DOHH2 (cell line): ENCODE data around the gene F2RL3.

Experiments used
- H3F3A ChIP-seq: fragments of 200-600 bp; sonication (generic), shearing (Covaris generic); 2 replicates; pipeline ENCODE4 v1.6.0; 2016; ENCODE audit warnings: antibody characterized with exemption, mild to moderate bottlenecking; ENCODE audit not compliant: control insufficient read depth, insufficient read depth
- H3K27ac ChIP-seq: fragments of 200-600 bp; sonication (generic); 2 replicates; pipeline ENCODE4 v1.5.1; 2014; ENCODE audit warnings: low read depth, mild to moderate bottlenecking, low read length, moderate library complexity
- H3K27me3 ChIP-seq: fragments of 200-600 bp; sonication (generic); 2 replicates; pipeline ENCODE4 v1.6.1; 2014; ENCODE audit warnings: mild to moderate bottlenecking, low read length, mixed read lengths; ENCODE audit not compliant: control insufficient read depth
- H3K36me3 ChIP-seq: fragments of 200-600 bp; sonication (generic); 2 replicates; pipeline ENCODE4 v1.6.1; 2014; ENCODE audit warnings: mild to moderate bottlenecking, low read length, moderate library complexity, mixed read lengths; ENCODE audit not compliant: control insufficient read depth
- H3K4me1 ChIP-seq: fragments of 200-600 bp; sonication (generic); 2 replicates; pipeline ENCODE4 v1.6.1; 2014; ENCODE audit warnings: mild to moderate bottlenecking, low read length, mixed read lengths; ENCODE audit not compliant: control insufficient read depth
- H3K4me2 ChIP-seq: fragments of 200-600 bp; sonication (generic); 2 replicates; pipeline ENCODE4 v1.6.0; 2014; ENCODE audit warnings: mild to moderate bottlenecking, low read length, moderate library complexity
- H3K4me3 ChIP-seq: fragments of 200-600 bp; sonication (generic); 2 replicates; pipeline ENCODE4 v1.5.1; 2014; ENCODE audit warnings: mild to moderate bottlenecking, low read length, mixed read lengths
- H3K79me2 ChIP-seq: fragments of 200-600 bp; sonication (generic); 2 replicates; pipeline ENCODE4 v1.6.1; 2014; ENCODE audit warnings: mild to moderate bottlenecking, low read length, mixed read lengths; ENCODE audit not compliant: control insufficient read depth
- H3K9me2 ChIP-seq: fragments of 200-600 bp; sonication (generic); replicated peaks from 2 replicates; pipeline ENCODE4 v1.6.1; 2014; ENCODE audit warnings: mild to moderate bottlenecking, low read length, mixed read lengths; ENCODE audit not compliant: control insufficient read depth
- H3K9me3 ChIP-seq: fragments of 200-600 bp; sonication (generic); 2 replicates; pipeline ENCODE4 v1.6.1; 2014; ENCODE audit warnings: antibody characterized with exemption, low read length, mixed read lengths; ENCODE audit not compliant: control insufficient read depth, insufficient read depth
- H4K20me1 ChIP-seq: fragments of 200-600 bp; sonication (generic); 2 replicates; pipeline ENCODE4 v1.6.0; 2014; ENCODE audit warnings: low read depth, mild to moderate bottlenecking, antibody characterized with exemption, low read length, moderate library complexity; ENCODE audit not compliant: control insufficient read depth, insufficient read depth
- EZH2phosphoT487 ChIP-seq: fragments of 200-600 bp; sonication (generic); IDR thresholded peaks from 2 replicates; pipeline ENCODE4 v1.6.1; 2017; ENCODE audit warnings: borderline replicate concordance, mild to moderate bottlenecking, antibody characterized with exemption, low read length, moderate library complexity, mixed read lengths
- TF ChIP-seq, protein P1 (sequence below): fragments of 200-600 bp; sonication (generic); IDR thresholded peaks from one replicate; pipeline ENCODE4 v1.5.1; 2014; ENCODE audit warnings: antibody characterized with exemption, mild to moderate bottlenecking, low read depth, low read length; ENCODE audit not compliant: poor library complexity, severe bottlenecking

The F2RL3 gene

GRCh38 chr19:16920816-16921529 lies 32.2 kb downstream of the F2RL3 start:
- H3K4me2 ChIP-seq = no peak overlapping the region
- no peak for TF ChIP-seq EZH2phosphoT487
- no peak overlapping the region for H3K27ac ChIP-seq
- H4K20me1 ChIP-seq = no peaks in the 10 kb centered on the region
- H3K4me3 ChIP-seq = no peak overlapping the region
- H3K27me3 ChIP-seq = no peaks in the 10 kb centered on the region
- H3K36me3 ChIP-seq = no peaks in the 10 kb centered on the region
- H3K9me2 ChIP-seq = no peaks in the 10 kb centered on the region
- no peaks in the 10 kb centered on the region for H3K79me2 ChIP-seq
- peaks cover 6% of the 10 kb centered on the region; the same call in 1 of the 2 replicates for H3K4me1 ChIP-seq
- H3K9me3 ChIP-seq = peaks cover 9% of the 10 kb centered on the region; the same call in 1 of the 2 replicates
- no peaks in the 10 kb centered on the region for H3F3A ChIP-seq

- Histone ChIP-seq H3K27me3 (no peaks in the 10 kb centered on the region), H3K79me2 (no peaks in the 10 kb centered on the region), H3K4me2 (no peak overlapping the region), H3K9me2 (no peaks in the 10 kb centered on the region), H3K36me3 (no peaks in the 10 kb centered on the region), H3K4me3 (no peak overlapping the region), H4K20me1 (no peaks in the 10 kb centered on the region), H3K9me3 (peaks cover 9% of the 10 kb centered on the region; the same call in 1 of the 2 replicates), H3K4me1 (peaks cover 6% of the 10 kb centered on the region; the same call in 1 of the 2 replicates), H3F3A (no peaks in the 10 kb centered on the region), H3K27ac (no peak overlapping the region)
- TF ChIP-seq, protein P1, sequence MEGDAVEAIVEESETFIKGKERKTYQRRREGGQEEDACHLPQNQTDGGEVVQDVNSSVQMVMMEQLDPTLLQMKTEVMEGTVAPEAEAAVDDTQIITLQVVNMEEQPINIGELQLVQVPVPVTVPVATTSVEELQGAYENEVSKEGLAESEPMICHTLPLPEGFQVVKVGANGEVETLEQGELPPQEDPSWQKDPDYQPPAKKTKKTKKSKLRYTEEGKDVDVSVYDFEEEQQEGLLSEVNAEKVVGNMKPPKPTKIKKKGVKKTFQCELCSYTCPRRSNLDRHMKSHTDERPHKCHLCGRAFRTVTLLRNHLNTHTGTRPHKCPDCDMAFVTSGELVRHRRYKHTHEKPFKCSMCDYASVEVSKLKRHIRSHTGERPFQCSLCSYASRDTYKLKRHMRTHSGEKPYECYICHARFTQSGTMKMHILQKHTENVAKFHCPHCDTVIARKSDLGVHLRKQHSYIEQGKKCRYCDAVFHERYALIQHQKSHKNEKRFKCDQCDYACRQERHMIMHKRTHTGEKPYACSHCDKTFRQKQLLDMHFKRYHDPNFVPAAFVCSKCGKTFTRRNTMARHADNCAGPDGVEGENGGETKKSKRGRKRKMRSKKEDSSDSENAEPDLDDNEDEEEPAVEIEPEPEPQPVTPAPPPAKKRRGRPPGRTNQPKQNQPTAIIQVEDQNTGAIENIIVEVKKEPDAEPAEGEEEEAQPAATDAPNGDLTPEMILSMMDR = no peak
- TF ChIP-seq EZH2phosphoT487 = no peak
These were observed 33.2 kb downstream of the F2RL3 start for GRCh38 chr19:16921766-16922591.

GRCh38 chr19:16922592-16922934 lies 33.8 kb downstream of the F2RL3 start:
- H4K20me1 ChIP-seq = no peaks in the 10 kb centered on the region
- H3K27ac ChIP-seq = no peak overlapping the region
- no peaks in the 10 kb centered on the region for H3F3A ChIP-seq
- no peaks in the 10 kb centered on the region for H3K36me3 ChIP-seq
- TF ChIP-seq EZH2phosphoT487 = no peak
- TF ChIP-seq, protein P1 = no peak
- H3K9me2 ChIP-seq = no peaks in the 10 kb centered on the region
- H3K4me1 ChIP-seq = peaks cover 6% of the 10 kb centered on the region; the same call in 1 of the 2 replicates
- H3K9me3 ChIP-seq = peaks cover 10% of the 10 kb centered on the region; the same call in 1 of the 2 replicates
- no peaks in the 10 kb centered on the region for H3K27me3 ChIP-seq
- H3K4me3 ChIP-seq = no peak overlapping the region
- no peaks in the 10 kb centered on the region for H3K79me2 ChIP-seq
- H3K4me2 ChIP-seq = no peak overlapping the region
